Measurements from ENCODE around the gene SUFU. TPM values are rescaled to one million over a fixed set of nuclear protein-coding genes. Genes with fewer than 3 reads are reported as not detected.

SUFU gene
- total and polyA plus RNA-seq, 2 of the 13 experiments (the other 11 are each of a cell fraction or from before 2014, with no cell fraction given) = 2.9 to 5.5 TPM

- TF ChIP-seq ZNF547 (CRISPR knock-in tag; IDR thresholded peaks at IDR 0.05) (no peak), NFIB (CRISPR knock-in tag; IDR thresholded peaks at IDR 0.05; ENCODE audit: borderline replicate concordance) (no peak), CHCHD3 (CRISPR knock-in tag; IDR thresholded peaks at IDR 0.05) (no peak), ZNF713 (CRISPR knock-in tag; IDR thresholded peaks at IDR 0.05) (0 out of 2 replicates have a peak, but pooled peaks have one; percentile 72), THYN1 (CRISPR knock-in tag; IDR thresholded peaks at IDR 0.05; ENCODE audit: borderline replicate concordance, low read depth) (no peak), GPN1 (CRISPR knock-in tag; IDR thresholded peaks at IDR 0.05; ENCODE audit: borderline replicate concordance) (no peak), ZNF33B (CRISPR knock-in tag; IDR thresholded peaks at IDR 0.05) (no peak), SNAPC4 (CRISPR knock-in tag; IDR thresholded peaks at IDR 0.05) (peak; percentile 72; the same call in 1 of the 2 replicates), SALL1 (CRISPR knock-in tag; IDR thresholded peaks at IDR 0.05) (peak; percentile 90), ZNF136 (CRISPR knock-in tag; IDR thresholded peaks at IDR 0.05; ENCODE audit: low read depth) (no peak), ZNF138 (CRISPR knock-in tag; IDR thresholded peaks at IDR 0.05; ENCODE audit: low read depth) (no peak), ZBTB26 (CRISPR knock-in tag; IDR thresholded peaks at IDR 0.05; ENCODE audit: borderline replicate concordance) (no peak), ZNF407 (CRISPR knock-in tag; IDR thresholded peaks at IDR 0.05; ENCODE audit: not compliant biosample characterization) (no peak)
Measured at GRCh38 chr10:102599565-102600327, 96.0 kb downstream of the SUFU start (continued).

Measured in HepG2 (cell line).